HG03095 (cell line): ENCODE measurements around the gene HDAC6.
"Not testable (repeated sequence)": the region's sequence is repeated elsewhere in the genome, so short reads cannot be mapped to it uniquely, and the experiment has no call there.

ENCODE experiments used
- ATAC-seq: cut with Tn5 transposase; IDR thresholded peaks from one replicate; pipeline ENCODE4 v1.9.1; 2021; ENCODE audit warnings: moderate library complexity; ENCODE audit not compliant: unreplicated experiment

The HDAC6 gene

GRCh38 chrX:48823053-48823452 lies 21.2 kb downstream of the HDAC6 start:
- ATAC-seq: no peak

GRCh38 chrX:48824066-48824465 lies 22.2 kb downstream of the HDAC6 start:
- ATAC-seq: no peak

- no peak for ATAC-seq
Measured at GRCh38 chrX:48826135-48826875, 24.4 kb downstream of the HDAC6 start, which contains the start of gene ERAS. TSS of gene ERAS (plus strand) at chrX:48826513. CDS start at chrX:48829124, 2,611 bp downstream.

- ATAC-seq: no peak
Measured at GRCh38 chrX:48826876-48827653, 25.2 kb downstream of the HDAC6 start.

GRCh38 chrX:48827654-48827968 lies 25.7 kb downstream of the HDAC6 start:
- ATAC-seq: no peak

GRCh38 chrX:48829016-48829735 lies 27.3 kb downstream of the HDAC6 start:
- ATAC-seq: no peak

GRCh38 chrX:48831136-48831908 lies 29.5 kb downstream of the HDAC6 start:
- no peak for ATAC-seq

- no peak for ATAC-seq
Measured at GRCh38 chrX:48831909-48832291, 30.0 kb downstream of the HDAC6 start.

GRCh38 chrX:48833542-48834138 lies 31.8 kb downstream of the HDAC6 start:
- ATAC-seq: no peak

GRCh38 chrX:48834383-48834709 lies 32.5 kb downstream of the HDAC6 start:
- no peak for ATAC-seq

- ATAC-seq: no peak
Measured at GRCh38 chrX:48835524-48836329, 33.9 kb downstream of the HDAC6 start, which contains the start of gene PCSK1N. TSS of gene PCSK1N (minus strand) at chrX:48835610. CDS start at chrX:48835532, 78 bp downstream.

- no peak for ATAC-seq
Measured at GRCh38 chrX:48839686-48840085, 37.8 kb downstream of the HDAC6 start.

GRCh38 chrX:48848847-48849246 lies 47.0 kb downstream of the HDAC6 start:
- no peak for ATAC-seq

GRCh38 chrX:48852857-48853256 lies 51.0 kb downstream of the HDAC6 start:
- ATAC-seq: no peak

GRCh38 chrX:48853494-48853893 lies 51.6 kb downstream of the HDAC6 start:
- ATAC-seq: not testable (repeated sequence)

- not testable (repeated sequence) for ATAC-seq
Measured at GRCh38 chrX:48854121-48854804, 52.4 kb downstream of the HDAC6 start.

GRCh38 chrX:48854898-48855297 lies 53.0 kb downstream of the HDAC6 start:
- no peak for ATAC-seq

GRCh38 chrX:48864210-48864609 lies 62.3 kb downstream of the HDAC6 start:
- no peak for ATAC-seq

GRCh38 chrX:48872017-48872416 lies 70.2 kb downstream of the HDAC6 start:
- ATAC-seq: not testable (repeated sequence)
